A549 (cell line): ENCODE results near the gene ARMH3.

Experiments used
- ATOH8 ChIP-seq: fragments of 250-450 bp; sonication (Bioruptor Pico); IDR thresholded peaks from 2 replicates; pipeline ENCODE4 v1.5.0; 2020; ENCODE audit warnings: low read depth, mild to moderate bottlenecking, moderate library complexity
- CHD2 ChIP-seq: fragments of 150-350 bp; IDR thresholded peaks from 2 replicates; pipeline ENCODE4 v1.6.1; 2014; ENCODE audit warnings: low read length; ENCODE audit not compliant: partially characterized antibody
- CTCF ChIP-seq: fragments of >200 bp; sonication (Bioruptor Twin); formaldehyde crosslinking; IDR thresholded peaks from 3 replicates; pipeline ENCODE4 v1.5.1; 2016
- EHMT2 ChIP-seq: fragments of 200-600 bp; sonication (generic); IDR thresholded peaks from 2 replicates; pipeline ENCODE4 v1.6.1; 2016; ENCODE audit warnings: antibody characterized with exemption, low read depth, mild to moderate bottlenecking, moderate library complexity
- HMGXB4 ChIP-seq: fragments of 250-450 bp; sonication (Bioruptor Pico); IDR thresholded peaks from 2 replicates; pipeline ENCODE4 v1.5.0; 2021; ENCODE audit warnings: mild to moderate bottlenecking, moderate library complexity, borderline replicate concordance
- KDM1A ChIP-seq: fragments of 200-600 bp; sonication (generic); IDR thresholded peaks from 2 replicates; pipeline ENCODE4 v1.6.1; 2016; ENCODE audit warnings: low read depth, mild to moderate bottlenecking
- PBX3 ChIP-seq: IDR thresholded peaks from 2 replicates; pipeline ENCODE4 v1.6.1; 2012
- POLR2A ChIP-seq: IDR thresholded peaks from 2 replicates; pipeline ENCODE4 v1.6.1; 2012; ENCODE audit warnings: mild to moderate bottlenecking, low read length
- RCOR1 ChIP-seq: fragments of 150-350 bp; IDR thresholded peaks from 2 replicates; pipeline ENCODE4 v1.6.1; 2014; ENCODE audit warnings: antibody characterized with exemption, low read length, low read depth
- REST ChIP-seq: fragments of 200-600 bp; sonication (generic); IDR thresholded peaks from 2 replicates; pipeline ENCODE4 v1.6.1; 2016; ENCODE audit warnings: antibody characterized with exemption, mild to moderate bottlenecking, moderate library complexity
- SMC3 ChIP-seq: fragments of >200 bp; sonication (Bioruptor Twin); formaldehyde crosslinking; IDR thresholded peaks from 3 replicates; pipeline ENCODE4 v1.6.1; 2018; ENCODE audit warnings: inconsistent platforms
- USF2 ChIP-seq: fragments of 450-650 bp; IDR thresholded peaks from 2 replicates; pipeline ENCODE4 v1.6.1; 2014; ENCODE audit warnings: antibody characterized with exemption

GRCh38 chr10:101829561-101830315 lies 226.2 kb downstream of the ARMH3 start:
- no peak for TF ChIP-seq CTCF
- no peak for TF ChIP-seq POLR2A
- TF ChIP-seq SMC3, result no peak
- TF ChIP-seq HMGXB4 (CRISPR knock-in tag), result no peak
- TF ChIP-seq KDM1A, result no peak
- no peak for TF ChIP-seq ATOH8
- TF ChIP-seq EHMT2, result no peak
- TF ChIP-seq PBX3, result no peak
- TF ChIP-seq CHD2, result no peak
- TF ChIP-seq RCOR1, result no peak
- no peak for TF ChIP-seq USF2
- TF ChIP-seq REST, result no peak
